CD4-positive, alpha-beta T cell treated with Interleukin-4 for 4 hours (primary cell): Measurements from ENCODE around the gene VCX2.
"Not testable (repeated sequence)": the region's sequence is repeated elsewhere in the genome, so short reads cannot be mapped to it uniquely, and the experiment has no call there.

Source experiments
- DNase-seq: peaks from one replicate; pipeline ENCODE4 v3.0.0-alpha.2; 2020

Gene VCX2

DNA sequence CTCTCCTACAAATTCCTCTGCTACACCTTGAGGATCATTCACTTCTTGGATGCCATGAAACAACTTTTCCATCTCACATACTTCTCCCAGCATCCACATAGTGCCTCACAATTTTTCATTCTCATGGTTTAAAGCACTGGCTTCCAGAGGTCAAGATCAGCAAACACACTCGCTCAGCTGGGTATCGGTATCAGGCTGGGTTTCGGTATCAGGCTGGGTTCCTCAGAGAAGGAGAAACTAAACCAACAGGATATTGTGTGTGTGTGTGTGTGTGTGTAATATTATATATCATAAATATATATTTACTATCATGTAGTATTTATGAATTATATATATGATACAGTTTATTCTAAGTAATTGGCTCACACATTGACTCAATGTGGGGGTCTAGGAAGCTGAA lies at the start of gene VCX2:
Gene VCX2, minus strand, starts transcription at position 99 of the 400 bp plus-strand sequence. CDS start 624 bp downstream, outside the sequence.
- not testable (repeated sequence) for DNase-seq

- no peak for DNase-seq
Observed at GRCh38 chrX:8204943-8205342, 33.9 kb upstream of the VCX2 start.

- no peak for DNase-seq
Observed at GRCh38 chrX:8204169-8204935, 33.3 kb upstream of the VCX2 start.

DNA sequence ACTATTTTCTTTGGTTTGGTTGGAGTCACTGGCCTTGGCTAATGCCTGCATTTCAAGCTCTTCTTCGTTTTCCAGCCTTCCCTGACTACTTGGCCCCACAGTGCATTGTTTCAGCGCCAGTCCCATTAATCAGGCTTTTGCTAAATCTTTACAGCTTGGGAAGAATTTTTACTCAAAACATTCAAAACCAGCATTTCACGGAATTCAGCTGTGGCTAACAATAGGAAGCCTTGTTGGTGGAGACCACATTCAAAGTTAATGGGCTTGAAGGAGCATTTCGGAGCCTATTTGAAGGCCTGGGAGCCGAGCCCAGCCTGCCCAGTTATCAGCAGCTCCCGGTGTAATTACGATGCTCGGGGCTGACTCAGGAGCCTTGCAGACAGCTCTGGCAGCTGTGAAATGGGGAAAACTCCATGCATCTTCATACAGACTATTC lies 30.8 kb upstream of the VCX2 start:
- DNase-seq, result no peak

- no peak for DNase-seq
Observed at GRCh38 chrX:8196776-8197175, 25.7 kb upstream of the VCX2 start.

- no peak for DNase-seq
Observed at GRCh38 chrX:8194216-8194615, 23.1 kb upstream of the VCX2 start.

- no peak for DNase-seq
Observed at GRCh38 chrX:8192276-8192675, 21.2 kb upstream of the VCX2 start.

DNA sequence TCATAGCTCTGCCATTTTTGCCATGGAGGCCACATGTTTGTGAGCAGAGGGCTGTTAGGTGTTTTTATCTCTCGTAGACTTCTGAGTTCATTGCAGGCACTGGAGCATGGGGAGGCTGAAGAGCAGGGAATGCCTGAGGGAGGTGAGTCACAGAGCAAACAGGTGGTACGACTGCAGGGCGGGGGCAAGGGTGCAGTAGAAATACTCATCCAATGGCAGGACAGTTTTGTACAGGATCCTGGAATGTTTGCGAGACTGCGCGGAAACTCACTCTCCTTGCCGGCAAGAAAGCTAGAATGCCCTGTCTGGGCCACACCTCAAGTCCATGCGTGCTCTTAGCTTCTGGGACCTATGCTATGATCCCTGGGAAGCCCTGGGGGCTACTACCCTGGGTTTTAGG lies 20.0 kb upstream of the VCX2 start:
- no peak for DNase-seq

- no peak for DNase-seq
Observed at GRCh38 chrX:8190341-8190830, 19.3 kb upstream of the VCX2 start.

DNA sequence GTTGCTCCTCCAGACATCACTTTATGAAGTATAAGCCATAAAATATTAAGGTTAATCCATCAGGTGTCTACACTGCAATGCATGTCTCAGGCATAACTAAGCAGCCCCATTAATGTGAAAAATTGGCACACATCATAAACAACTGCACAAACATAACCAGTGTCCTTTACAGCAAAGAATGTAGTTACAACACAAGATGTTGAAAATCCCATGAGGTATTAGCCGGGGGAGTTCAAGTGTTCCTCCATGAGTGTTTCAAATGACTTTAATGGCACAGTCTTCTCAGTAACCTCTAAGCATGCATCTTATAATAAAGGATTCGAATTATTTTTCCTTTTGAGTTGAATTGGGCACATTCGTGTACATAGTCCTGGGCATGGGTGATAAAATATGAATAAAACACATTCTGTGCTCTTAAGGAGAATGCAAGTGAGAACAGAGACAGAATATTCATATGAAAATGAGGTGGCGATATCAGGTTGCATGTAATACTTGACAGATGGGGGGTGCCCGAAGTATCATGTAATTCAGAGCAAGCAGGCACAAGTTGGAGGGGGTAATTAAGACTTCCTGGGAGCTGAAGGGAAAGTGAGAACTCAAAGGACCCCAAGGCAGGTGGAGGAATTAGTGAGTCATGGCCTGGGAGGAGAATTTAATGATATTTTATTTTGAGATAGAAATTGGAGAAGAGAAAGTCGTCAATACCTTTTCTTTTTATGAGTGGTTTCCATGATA lies 18.2 kb upstream of the VCX2 start:
- DNase-seq, result no peak

DNA sequence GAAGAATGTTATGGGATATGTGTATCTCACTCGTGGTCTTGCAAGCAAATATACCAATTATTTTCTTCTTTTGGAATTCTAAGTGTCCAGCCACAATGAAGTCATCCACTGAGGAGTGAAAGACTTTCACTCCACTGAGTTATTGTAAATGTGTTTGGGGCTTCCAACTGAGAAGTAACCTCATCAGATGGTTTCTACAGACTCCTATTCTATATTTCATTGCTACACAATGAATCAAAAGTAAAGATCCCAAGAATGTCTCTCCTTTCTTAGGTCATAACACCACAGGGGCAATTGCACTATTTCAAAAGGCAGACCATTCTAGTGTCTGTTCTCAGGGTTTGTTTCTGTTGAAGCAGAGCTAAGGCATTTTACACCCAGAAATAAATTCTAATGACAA lies 12.3 kb upstream of the VCX2 start:
- DNase-seq, result no peak

DNA sequence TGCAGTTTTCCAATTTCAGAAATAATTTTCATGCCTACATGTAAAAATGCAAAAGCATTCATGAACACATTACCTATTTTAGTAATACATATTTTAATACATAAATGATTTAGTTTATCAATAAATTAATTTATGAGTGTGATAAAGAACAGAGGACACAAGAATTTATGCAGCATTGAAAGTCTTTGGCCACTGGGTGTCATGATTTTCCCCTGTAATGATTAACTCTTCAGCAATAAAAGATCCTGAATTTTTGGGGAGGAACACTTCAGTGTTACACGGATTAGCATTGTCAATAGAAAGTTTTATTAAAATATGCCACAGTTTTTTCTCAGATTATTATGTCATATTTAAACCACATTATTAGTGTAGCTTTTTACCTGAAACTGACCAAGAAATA lies 8.6 kb upstream of the VCX2 start:
- no peak for DNase-seq

DNA sequence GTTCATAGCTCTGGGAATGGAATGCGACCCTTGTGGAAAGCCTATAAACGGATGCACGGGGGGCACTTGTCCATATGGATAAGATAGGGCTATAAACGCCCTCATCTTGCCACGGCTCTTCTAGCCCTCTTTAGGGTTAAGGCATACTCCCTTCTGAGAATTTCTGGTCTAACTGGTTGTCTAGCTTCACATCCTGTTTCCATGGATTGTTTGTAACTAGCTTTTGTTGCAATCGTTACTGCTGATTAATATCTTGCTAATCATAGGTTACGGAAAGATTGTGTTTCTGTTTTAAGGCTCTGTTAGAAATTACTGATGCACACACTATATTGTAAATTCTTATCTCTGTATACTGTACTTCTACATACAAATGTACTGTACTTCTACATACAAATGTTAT lies 17.1 kb downstream of the VCX2 start:
- DNase-seq, result not testable (repeated sequence)

GRCh38 chrX:8147226-8147625 lies 23.8 kb downstream of the VCX2 start:
- no peak for DNase-seq

- DNase-seq, result no peak
Observed at GRCh38 chrX:8144925-8145324, 26.1 kb downstream of the VCX2 start.

- no peak for DNase-seq
Observed at GRCh38 chrX:8141896-8142295, 29.2 kb downstream of the VCX2 start.

DNA sequence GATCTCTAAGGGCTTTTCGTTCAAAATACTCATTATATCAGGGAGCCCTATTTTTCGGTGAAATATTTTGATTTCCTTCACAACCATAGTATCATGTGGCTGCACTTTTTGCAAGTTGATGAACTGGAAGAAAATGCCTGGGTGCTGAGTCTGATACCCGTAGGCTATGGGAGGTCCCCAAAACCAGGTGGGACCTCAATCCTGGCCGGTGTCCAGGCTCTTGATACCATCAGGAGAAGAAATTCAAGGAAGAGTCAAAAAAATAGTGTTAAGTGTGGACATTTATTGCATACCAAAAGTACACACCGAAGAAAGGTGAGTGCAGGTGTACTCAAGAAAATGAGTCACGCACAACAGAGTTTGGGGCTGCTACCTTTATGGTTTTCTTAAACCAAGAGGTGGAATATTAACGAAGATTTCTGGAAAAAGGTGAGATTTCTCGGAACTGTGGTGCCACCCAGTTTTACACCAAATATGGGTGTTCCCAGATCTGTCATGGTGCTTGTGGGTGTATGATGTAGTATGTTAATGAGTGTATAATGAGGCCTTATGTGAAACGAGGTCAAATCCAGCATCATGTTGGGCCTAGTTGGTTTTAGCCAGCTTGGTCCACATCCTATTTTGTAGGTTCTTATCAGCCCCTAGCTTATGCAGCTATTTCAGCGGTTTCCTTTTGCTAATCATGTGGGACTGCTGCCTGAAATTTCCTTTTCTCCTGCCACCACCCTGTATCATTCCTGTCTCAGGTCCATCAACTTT lies 29.9 kb downstream of the VCX2 start:
- DNase-seq, result no peak

GRCh38 chrX:8139716-8140115 lies 31.4 kb downstream of the VCX2 start:
- DNase-seq, result no peak

- DNase-seq, result no peak
Observed at GRCh38 chrX:8138252-8138651, 32.8 kb downstream of the VCX2 start.

DNA sequence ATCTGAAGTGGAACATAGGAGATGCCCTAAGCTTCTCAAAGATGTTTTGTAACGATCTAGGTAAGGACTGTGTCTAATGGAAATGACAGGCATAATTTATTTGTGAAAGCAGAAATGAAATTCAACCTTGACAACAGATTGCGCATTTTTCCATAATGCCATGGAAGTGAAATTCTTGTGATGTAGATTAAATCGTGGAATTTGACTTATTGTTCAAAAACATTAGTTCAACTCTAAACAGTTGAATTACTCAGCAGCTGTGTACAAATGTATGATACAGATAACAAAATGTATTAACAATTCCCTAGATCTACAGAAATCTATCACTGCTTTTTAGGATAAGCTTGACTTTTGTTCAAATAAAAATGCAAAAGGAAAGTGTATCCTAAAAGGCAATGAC lies 44.4 kb downstream of the VCX2 start:
- no peak for DNase-seq

- no peak for DNase-seq
Observed at GRCh38 chrX:8126092-8126491, 45.0 kb downstream of the VCX2 start.

DNA sequence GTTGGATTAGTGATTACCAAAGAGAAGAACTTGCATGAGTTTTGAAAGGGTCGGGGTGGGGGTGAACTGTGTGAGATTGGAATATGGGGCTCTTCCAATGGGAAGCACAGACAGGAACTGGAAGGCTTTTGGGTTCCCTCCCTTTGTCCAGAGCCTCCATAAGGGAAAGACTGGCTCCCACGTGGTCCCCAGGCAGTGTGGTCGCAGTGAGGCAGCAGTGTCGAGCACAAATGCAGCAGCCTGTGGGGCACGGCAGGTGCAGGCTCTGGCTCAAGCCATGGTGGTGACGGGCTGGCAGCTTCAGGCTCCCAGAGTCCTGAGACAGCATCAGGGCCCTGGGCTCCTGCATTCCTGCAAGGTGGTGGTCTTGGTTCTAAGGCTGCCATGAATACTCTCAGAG lies 45.5 kb downstream of the VCX2 start:
- no peak for DNase-seq

DNA sequence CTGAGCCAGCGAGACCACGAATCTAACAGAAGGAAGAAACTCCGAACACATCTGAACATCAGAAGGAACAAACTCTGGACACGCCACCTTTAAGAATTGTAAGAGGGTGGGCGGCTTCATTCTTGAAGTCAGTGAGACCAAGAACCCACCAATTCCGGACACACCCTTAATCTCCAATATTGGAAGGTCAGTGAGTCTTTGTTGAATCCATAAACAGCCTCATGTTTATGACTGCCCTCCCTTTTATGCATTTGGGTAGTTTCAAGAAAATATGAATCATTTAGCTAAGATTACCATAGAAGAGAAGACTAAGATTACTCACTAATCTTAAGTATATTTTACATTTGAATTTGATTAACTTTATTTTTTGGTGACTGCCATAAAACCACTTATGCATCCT lies 48.5 kb downstream of the VCX2 start:
- DNase-seq, result no peak

GRCh38 chrX:8121391-8121790 lies 49.7 kb downstream of the VCX2 start:
- DNase-seq, result not testable (repeated sequence)
